ENCODE measurements around the gene MDM4. TPM values are rescaled to one million over a fixed set of nuclear protein-coding genes. Genes with fewer than 3 reads are reported as not detected.
A peak's percentile ranks its signal among the peaks of the same experiment; 100 is the strongest.

MDM4 gene
- total RNA-seq, 1 donor from 2014 or later = 127 TPM

- no peak for DNase-seq (ENCODE audit: low spot score, unreplicated experiment)
- peaks cover 31% of the 10 kb centered on the region for H3K4me1 Mint-ChIP-seq (ENCODE audit: low read depth)
- H3K27me3 Mint-ChIP-seq = peaks cover 17% of the 10 kb centered on the region
- no peak for TF ChIP-seq CTCF (IDR thresholded peaks at IDR 0.05; ENCODE audit: unreplicated experiment)
- H3K36me3 Mint-ChIP-seq (ENCODE audit: insufficient read depth) = peaks cover 4% of the 10 kb centered on the region
- H3K9me3 Mint-ChIP-seq (ENCODE audit: low read depth) = no peaks in the 10 kb centered on the region
- peak overlapping the region; percentile 99 for H3K27ac Mint-ChIP-seq
- H3K4me3 Mint-ChIP-seq (ENCODE audit: low read depth) = peak overlapping the region; percentile 92
Measured at GRCh38 chr1:204493145-204493983, 22.8 kb upstream of the MDM4 start.

GRCh38 chr1:204493984-204494280 lies 22.3 kb upstream of the MDM4 start:
- H3K36me3 Mint-ChIP-seq (ENCODE audit: insufficient read depth) = peaks cover 4% of the 10 kb centered on the region
- TF ChIP-seq CTCF (IDR thresholded peaks at IDR 0.05; ENCODE audit: unreplicated experiment) = no peak
- peak overlapping the region; percentile 92 for H3K4me3 Mint-ChIP-seq (ENCODE audit: low read depth)
- DNase-seq (ENCODE audit: low spot score, unreplicated experiment) = peak; percentile 68
- H3K9me3 Mint-ChIP-seq (ENCODE audit: low read depth) = no peaks in the 10 kb centered on the region
- H3K27me3 Mint-ChIP-seq = peaks cover 21% of the 10 kb centered on the region
- H3K27ac Mint-ChIP-seq = peak overlapping the region; percentile 99
- peaks cover 28% of the 10 kb centered on the region for H3K4me1 Mint-ChIP-seq (ENCODE audit: low read depth)

GRCh38 chr1:204494281-204495077 lies 21.7 kb upstream of the MDM4 start, which contains the start of gene PIK3C2B:
TSS of gene PIK3C2B (minus strand) at chr1:204494805. CDS start at chr1:204469802, 25,003 bp downstream.
- Mint-ChIP-seq H3K4me3 (ENCODE audit: low read depth) (peak within 1 kb of the TSS; percentile 92), H3K36me3 (ENCODE audit: insufficient read depth) (peaks cover 4% of the 10 kb centered on the region), H3K27me3 (peaks cover 21% of the 10 kb centered on the region), H3K27ac (peak within 1 kb of the TSS; percentile 99), H3K4me1 (ENCODE audit: low read depth) (peaks cover 28% of the 10 kb centered on the region), H3K9me3 (ENCODE audit: low read depth) (no peaks in the 10 kb centered on the region)
- TF ChIP-seq CTCF (IDR thresholded peaks at IDR 0.05; ENCODE audit: unreplicated experiment) = peak; percentile 58
- DNase-seq (ENCODE audit: low spot score, unreplicated experiment) = peak; percentile 77

- Mint-ChIP-seq H3K27me3 (peaks cover 21% of the 10 kb centered on the region), H3K27ac (peak overlapping the region; percentile 85), H3K9me3 (ENCODE audit: low read depth) (no peaks in the 10 kb centered on the region), H3K36me3 (ENCODE audit: insufficient read depth) (peaks cover 3% of the 10 kb centered on the region), H3K4me3 (ENCODE audit: low read depth) (peak overlapping the region; percentile 92), H3K4me1 (ENCODE audit: low read depth) (peaks cover 28% of the 10 kb centered on the region)
- no peak for DNase-seq (ENCODE audit: low spot score, unreplicated experiment)
- TF ChIP-seq CTCF (IDR thresholded peaks at IDR 0.05; ENCODE audit: unreplicated experiment) = no peak
Measured at GRCh38 chr1:204495078-204495753, 21.0 kb upstream of the MDM4 start.

- H3K36me3 Mint-ChIP-seq (ENCODE audit: insufficient read depth) = no peaks in the 10 kb centered on the region
- peaks cover 28% of the 10 kb centered on the region for H3K4me1 Mint-ChIP-seq (ENCODE audit: low read depth)
- H3K27me3 Mint-ChIP-seq = peaks cover 21% of the 10 kb centered on the region
- H3K9me3 Mint-ChIP-seq (ENCODE audit: low read depth) = no peaks in the 10 kb centered on the region
- peak overlapping the region; percentile 92 for H3K4me3 Mint-ChIP-seq (ENCODE audit: low read depth)
- TF ChIP-seq CTCF (IDR thresholded peaks at IDR 0.05; ENCODE audit: unreplicated experiment) = no peak
- H3K27ac Mint-ChIP-seq = peak overlapping the region; percentile 65
- no peak for DNase-seq (ENCODE audit: low spot score, unreplicated experiment)
Measured at GRCh38 chr1:204495777-204496176, 20.4 kb upstream of the MDM4 start.

All from progenitor cell of endocrine pancreas (in vitro differentiated cells).